ENCODE measurements around the gene MYLK2. TPM values are rescaled to one million over a fixed set of nuclear protein-coding genes. Genes with fewer than 3 reads are reported as not detected.

MYLK2 gene
- total RNA-seq, 1 experiment from 2014 or later = 0.74 TPM

DNA sequence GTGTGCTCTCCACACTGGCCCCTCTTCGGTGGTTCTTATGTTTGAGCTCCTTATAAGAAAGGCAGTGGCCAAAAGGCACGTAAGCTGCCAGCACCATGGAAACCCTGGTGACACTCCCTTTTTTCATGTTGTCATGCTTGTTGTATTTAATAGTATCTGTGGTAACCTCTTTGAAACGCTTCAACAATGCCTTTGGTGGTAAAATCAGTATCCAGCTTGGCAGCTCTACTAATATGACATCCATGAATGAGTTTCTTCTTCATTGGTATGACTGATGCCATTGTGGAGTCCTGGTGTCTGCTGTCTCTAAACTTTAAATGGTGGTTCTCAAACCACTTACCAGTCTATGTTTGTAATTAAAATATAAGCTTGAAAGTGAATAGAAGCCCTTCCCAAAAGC, 10.7 kb upstream of the MYLK2 start:
- Histone ChIP-seq H3K4ac (ENCODE audit: low read depth, low read length) (no peak overlapping the region), H4K5ac (ENCODE audit: insufficient read length, low read depth, low read length) (no peak overlapping the region), H3K56ac (ENCODE audit: insufficient read length, low read depth, low read length) (no peak overlapping the region), H2BK15ac (ENCODE audit: low read depth, low read length) (no peak overlapping the region), H3K27me3 (ENCODE audit: insufficient read depth, low read length) (no peaks in the 10 kb centered on the region), H2BK12ac (ENCODE audit: insufficient read length, low read depth, low read length) (no peak overlapping the region), H3K14ac (ENCODE audit: insufficient read depth, low read length) (no peak overlapping the region), H4K20me1 (ENCODE audit: control insufficient read depth, insufficient read depth, insufficient read length) (no peaks in the 10 kb centered on the region), H3K27ac (ENCODE audit: insufficient read length, low read depth, low read length) (no peak overlapping the region), H3K23ac (ENCODE audit: insufficient read length, low read depth, low read length) (no peak overlapping the region), H3T11ph (ENCODE audit: low read length) (no peak overlapping the region), H4K91ac (ENCODE audit: insufficient read length, low read depth, low read length) (no peak overlapping the region), H2BK120ac (ENCODE audit: low read depth, low read length, poor library complexity, severe bottlenecking) (no peak overlapping the region), H3K9ac (ENCODE audit: extremely low read depth, insufficient read length, low read length) (no peak overlapping the region), H3K9me3 (ENCODE audit: control insufficient read depth, low read depth, low read length) (no peaks in the 10 kb centered on the region), H2BK20ac (ENCODE audit: low read depth, low read length, poor library complexity, severe bottlenecking) (no peak overlapping the region), H2BK5ac (ENCODE audit: insufficient read length, low read length) (no peak overlapping the region), H2AK5ac (ENCODE audit: insufficient read length, low read length) (no peak overlapping the region), H3K79me1 (ENCODE audit: insufficient read depth, low read depth, low read length, poor library complexity, severe bottlenecking) (no peaks in the 10 kb centered on the region), H3K23me2 (ENCODE audit: insufficient read length, low read depth, low read length, poor library complexity, severe bottlenecking) (no peaks in the 10 kb centered on the region), H4K8ac (replicated peaks; ENCODE audit: insufficient read length, low read depth, low read length) (no peak overlapping the region), H2AFZ (ENCODE audit: low read length) (no peak overlapping the region), H3K79me2 (ENCODE audit: insufficient read depth, low read length) (no peaks in the 10 kb centered on the region), H3K18ac (ENCODE audit: insufficient read length, low read depth, low read length) (no peak overlapping the region), H3K4me1 (ENCODE audit: insufficient read depth, low read length) (no peaks in the 10 kb centered on the region), H3K4me2 (ENCODE audit: insufficient read depth, insufficient read length, low read length) (no peak overlapping the region)
- Mint-ChIP-seq H3K36me3 (ENCODE audit: insufficient read depth in 1 of 3, low read depth in 3 of 3) (peaks cover 0 to 30% (median 16%) of the 10 kb centered on the region in 3 experiments; a peak in 5 of 7 replicates), H3K27me3 (ENCODE audit: low read depth) (no peaks in the 10 kb centered on the region), H3K4me3 (no peak overlapping the region), H3K4me1 (no peaks in the 10 kb centered on the region), H3K27ac (no peak overlapping the region), H3K9me3 (no peaks in the 10 kb centered on the region; a peak in 1 of 5 replicates)
- TF ChIP-seq, protein P1, sequence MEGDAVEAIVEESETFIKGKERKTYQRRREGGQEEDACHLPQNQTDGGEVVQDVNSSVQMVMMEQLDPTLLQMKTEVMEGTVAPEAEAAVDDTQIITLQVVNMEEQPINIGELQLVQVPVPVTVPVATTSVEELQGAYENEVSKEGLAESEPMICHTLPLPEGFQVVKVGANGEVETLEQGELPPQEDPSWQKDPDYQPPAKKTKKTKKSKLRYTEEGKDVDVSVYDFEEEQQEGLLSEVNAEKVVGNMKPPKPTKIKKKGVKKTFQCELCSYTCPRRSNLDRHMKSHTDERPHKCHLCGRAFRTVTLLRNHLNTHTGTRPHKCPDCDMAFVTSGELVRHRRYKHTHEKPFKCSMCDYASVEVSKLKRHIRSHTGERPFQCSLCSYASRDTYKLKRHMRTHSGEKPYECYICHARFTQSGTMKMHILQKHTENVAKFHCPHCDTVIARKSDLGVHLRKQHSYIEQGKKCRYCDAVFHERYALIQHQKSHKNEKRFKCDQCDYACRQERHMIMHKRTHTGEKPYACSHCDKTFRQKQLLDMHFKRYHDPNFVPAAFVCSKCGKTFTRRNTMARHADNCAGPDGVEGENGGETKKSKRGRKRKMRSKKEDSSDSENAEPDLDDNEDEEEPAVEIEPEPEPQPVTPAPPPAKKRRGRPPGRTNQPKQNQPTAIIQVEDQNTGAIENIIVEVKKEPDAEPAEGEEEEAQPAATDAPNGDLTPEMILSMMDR (conservative IDR thresholded peaks at IDR 0.05) = no peak
- no CpG with 5 or more reads among the region's 3 CpGs for WGBS (ENCODE audit: extremely low coverage, insufficient read length, low lambda C conversion rate)
- no peak for DNase-seq

All from H9 (cell line).